Mammary epithelial cell (primary cell): ENCODE data around the gene ERCC6L2.

ENCODE experiments used
- CTCF ChIP-seq, 2 donors: IDR thresholded peaks in 1 of 2; conservative IDR thresholded peaks in 1 of 2; 2 replicates each; pipeline ENCODE4 v1.5.1; 2011 to 2012; ENCODE audit warnings: inconsistent platforms in 2 of 2, low read length in 2 of 2, mild to moderate bottlenecking in 2 of 2, control low read depth in 1 of 2, low read depth in 1 of 2; ENCODE audit not compliant: insufficient read depth in 1 of 2; ENCODE audit errors: extremely low read depth in 1 of 2
- EZH2 ChIP-seq: IDR thresholded peaks from 2 replicates; pipeline ENCODE4 v1.6.1; 2012; ENCODE audit warnings: low read length, inconsistent platforms, borderline replicate concordance

- TF ChIP-seq EZH2 = no peak
- TF ChIP-seq CTCF (conservative IDR thresholded peaks at IDR 0.05 in 1 of 2, IDR thresholded peaks at IDR 0.05 in 1 of 2; ENCODE audit: extremely low read depth in 1 of 2, insufficient read depth in 1 of 2, low read depth in 1 of 2, low read length in 2 of 2) = no peak
These were observed 64.8 kb downstream of the ERCC6L2 start for GRCh38 chr9:95940265-95940664.
